Measurements from ENCODE around the gene PITPNB.

The PITPNB gene

GRCh38 chr22:27903805-27904473 lies 15.1 kb downstream of the PITPNB start:
- TF ChIP-seq FOXP2 (optimal IDR thresholded peaks at IDR 0.05; ENCODE audit: borderline replicate concordance, extremely low read depth, extremely low read length, insufficient read depth) (no peak), REST (IDR thresholded peaks at IDR 0.05; ENCODE audit: insufficient read depth in 1 of 2, low read depth in 2 of 2, low read length in 2 of 2) (no peak), TAF1 (IDR thresholded peaks at IDR 0.05; ENCODE audit: borderline replicate concordance, insufficient read depth, low read length) (no peak), POLR2AphosphoS5 (IDR thresholded peaks at IDR 0.05; ENCODE audit: low read depth, low read length) (no peak), SIN3A (IDR thresholded peaks at IDR 0.05; ENCODE audit: borderline replicate concordance, insufficient read depth, low read length) (no peak)

GRCh38 chr22:27900153-27900552 lies 18.9 kb downstream of the PITPNB start:
- TF ChIP-seq POLR2AphosphoS5 (IDR thresholded peaks at IDR 0.05; ENCODE audit: low read depth, low read length) (no peak), FOXP2 (optimal IDR thresholded peaks at IDR 0.05; ENCODE audit: borderline replicate concordance, extremely low read depth, extremely low read length, insufficient read depth) (no peak), TAF1 (IDR thresholded peaks at IDR 0.05; ENCODE audit: borderline replicate concordance, insufficient read depth, low read length) (no peak), REST (IDR thresholded peaks at IDR 0.05; ENCODE audit: insufficient read depth in 1 of 2, low read depth in 2 of 2, low read length in 2 of 2) (no peak), SIN3A (IDR thresholded peaks at IDR 0.05; ENCODE audit: borderline replicate concordance, insufficient read depth, low read length) (no peak)

- TF ChIP-seq SIN3A (IDR thresholded peaks at IDR 0.05; ENCODE audit: borderline replicate concordance, insufficient read depth, low read length) = no peak
- no peak for TF ChIP-seq TAF1 (IDR thresholded peaks at IDR 0.05; ENCODE audit: borderline replicate concordance, insufficient read depth, low read length)
- TF ChIP-seq FOXP2 (optimal IDR thresholded peaks at IDR 0.05; ENCODE audit: borderline replicate concordance, extremely low read depth, extremely low read length, insufficient read depth) = no peak
Observed at GRCh38 chr22:27896245-27896644, 22.8 kb downstream of the PITPNB start.

- TF ChIP-seq TAF1 (IDR thresholded peaks at IDR 0.05; ENCODE audit: borderline replicate concordance, insufficient read depth, low read length) (no peak), REST (IDR thresholded peaks at IDR 0.05; ENCODE audit: insufficient read depth in 1 of 2, low read depth in 2 of 2, low read length in 2 of 2) (no peak), POLR2AphosphoS5 (IDR thresholded peaks at IDR 0.05; ENCODE audit: low read depth, low read length) (no peak), FOXP2 (optimal IDR thresholded peaks at IDR 0.05; ENCODE audit: borderline replicate concordance, extremely low read depth, extremely low read length, insufficient read depth) (no peak), SIN3A (IDR thresholded peaks at IDR 0.05; ENCODE audit: borderline replicate concordance, insufficient read depth, low read length) (no peak)
Observed at GRCh38 chr22:27895600-27895999, 23.5 kb downstream of the PITPNB start.

- no peak for TF ChIP-seq REST (IDR thresholded peaks at IDR 0.05; ENCODE audit: insufficient read depth in 1 of 2, low read depth in 2 of 2, low read length in 2 of 2)
- no peak for TF ChIP-seq TAF1 (IDR thresholded peaks at IDR 0.05; ENCODE audit: borderline replicate concordance, insufficient read depth, low read length)
- no peak for TF ChIP-seq FOXP2 (optimal IDR thresholded peaks at IDR 0.05; ENCODE audit: borderline replicate concordance, extremely low read depth, extremely low read length, insufficient read depth)
- TF ChIP-seq POLR2AphosphoS5 (IDR thresholded peaks at IDR 0.05; ENCODE audit: low read depth, low read length) = no peak
- no peak for TF ChIP-seq SIN3A (IDR thresholded peaks at IDR 0.05; ENCODE audit: borderline replicate concordance, insufficient read depth, low read length)
Observed at GRCh38 chr22:27892811-27893210, 26.2 kb downstream of the PITPNB start.
